ENCODE measurements around the gene ATP2B2.

ATP2B2 gene

DNA sequence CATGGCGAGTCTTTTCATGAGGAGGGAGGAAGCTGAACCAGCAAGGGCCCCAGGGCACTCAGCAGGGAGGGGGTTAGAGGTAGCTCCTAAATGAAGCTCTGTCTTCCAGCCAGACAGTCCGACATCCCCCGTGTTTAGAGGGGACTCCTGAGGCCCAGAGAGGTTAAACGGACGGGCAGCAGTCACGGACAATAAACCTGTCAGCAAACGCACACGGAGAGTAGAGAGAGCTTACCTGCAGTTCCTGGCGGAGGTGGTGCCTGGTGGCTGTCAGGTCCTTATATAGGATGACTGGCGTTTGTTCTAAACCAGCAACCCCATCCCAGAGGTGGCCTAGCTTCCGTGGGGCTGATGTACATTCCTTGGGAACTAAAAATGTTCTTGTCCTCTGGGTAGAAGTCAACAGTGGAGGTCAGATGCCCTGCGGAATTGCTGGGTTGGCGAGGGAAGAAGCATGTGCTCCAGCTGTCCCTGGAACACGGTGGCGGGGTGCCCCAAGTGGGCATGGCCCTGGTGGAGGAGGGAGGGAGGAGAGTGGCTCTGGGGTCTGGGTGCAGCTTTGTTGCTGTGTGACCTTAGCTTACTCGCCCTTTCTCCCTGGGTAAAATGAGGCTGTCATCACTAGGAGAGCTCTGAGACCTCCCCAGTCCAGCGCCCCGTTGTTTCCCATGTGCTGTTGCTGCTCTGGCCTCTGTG, 214.8 kb downstream of the ATP2B2 start:
- no peak for DNase-seq

GRCh38 chr3:10289787-10290355, 215.5 kb downstream of the ATP2B2 start:
- no peak for DNase-seq

DNA sequence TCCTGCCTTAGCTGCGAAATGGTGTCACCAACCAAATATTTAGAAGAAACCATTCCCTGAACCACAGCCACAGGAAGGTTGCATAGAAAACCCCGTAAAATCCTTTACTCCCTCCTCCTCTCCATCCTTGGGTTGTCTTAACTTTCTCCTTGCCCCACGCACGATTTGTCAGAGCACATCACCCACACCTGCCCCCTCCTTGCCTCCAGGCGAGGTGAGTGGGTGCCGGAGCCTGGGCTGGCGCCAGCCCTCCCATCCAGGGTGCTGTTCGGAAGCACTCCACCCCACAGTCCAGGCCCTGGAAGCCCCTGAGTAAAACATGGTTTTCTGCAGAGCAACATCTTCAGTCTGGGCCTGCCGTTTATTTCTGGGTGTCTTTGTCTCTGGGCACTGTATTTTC, 216.3 kb downstream of the ATP2B2 start:
- DNase-seq, result no peak

- DNase-seq, result no peak
Observed at GRCh38 chr3:10288575-10288960, 216.8 kb downstream of the ATP2B2 start.

- no peak for DNase-seq
Observed at GRCh38 chr3:10287936-10288574, 217.3 kb downstream of the ATP2B2 start.

GRCh38 chr3:10286596-10287295, 218.6 kb downstream of the ATP2B2 start:
- DNase-seq, result peak; percentile 48

DNA sequence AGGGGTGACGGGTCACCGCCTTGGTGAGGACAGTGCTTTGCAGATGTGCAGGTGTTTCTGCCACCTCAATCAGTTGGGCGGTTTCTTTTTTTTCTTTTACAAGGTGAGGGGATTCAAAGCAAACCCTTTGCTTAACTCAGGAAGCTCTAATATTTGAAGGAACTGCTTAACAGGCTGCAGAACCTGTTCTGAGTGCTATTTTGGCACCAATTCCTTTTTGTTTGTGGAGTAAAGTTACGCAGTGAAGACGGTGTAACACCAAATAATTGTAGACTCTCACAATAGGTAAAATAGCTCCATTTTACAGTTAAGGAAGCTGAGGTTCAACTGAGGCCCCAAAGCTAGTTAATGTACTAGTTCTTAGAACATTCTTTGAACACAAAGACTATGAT, 219.3 kb downstream of the ATP2B2 start:
- no peak for DNase-seq

GRCh38 chr3:10285272-10286132, 219.9 kb downstream of the ATP2B2 start:
- no peak for DNase-seq

- no peak for DNase-seq
Observed at GRCh38 chr3:10284496-10284895, 220.9 kb downstream of the ATP2B2 start.

GRCh38 chr3:10283638-10284037, 221.7 kb downstream of the ATP2B2 start:
- no peak for DNase-seq

- no peak for DNase-seq
Observed at GRCh38 chr3:10281951-10282350, 223.4 kb downstream of the ATP2B2 start.

DNA sequence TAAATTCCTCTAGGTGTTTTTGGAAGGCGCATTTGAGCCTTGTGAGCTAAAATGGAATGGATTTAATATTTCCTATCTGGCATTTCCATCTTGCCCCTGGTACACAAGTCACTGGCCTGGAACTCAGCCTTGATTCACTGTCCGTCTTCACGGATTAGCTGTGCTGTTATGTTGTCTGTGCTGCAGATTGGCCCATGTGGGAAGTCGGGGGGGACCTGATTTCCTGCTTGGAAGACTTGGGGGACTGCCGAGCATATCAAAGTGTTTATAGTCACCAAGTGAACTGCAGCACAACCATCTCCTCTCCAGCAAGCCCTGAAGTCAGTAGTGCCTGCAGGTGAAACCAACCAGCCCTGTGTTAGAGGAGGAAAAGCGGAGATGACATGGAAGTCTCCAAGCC, 224.8 kb downstream of the ATP2B2 start:
- DNase-seq, result no peak

GRCh38 chr3:10280177-10280529, 225.2 kb downstream of the ATP2B2 start:
- no peak for DNase-seq

DNA sequence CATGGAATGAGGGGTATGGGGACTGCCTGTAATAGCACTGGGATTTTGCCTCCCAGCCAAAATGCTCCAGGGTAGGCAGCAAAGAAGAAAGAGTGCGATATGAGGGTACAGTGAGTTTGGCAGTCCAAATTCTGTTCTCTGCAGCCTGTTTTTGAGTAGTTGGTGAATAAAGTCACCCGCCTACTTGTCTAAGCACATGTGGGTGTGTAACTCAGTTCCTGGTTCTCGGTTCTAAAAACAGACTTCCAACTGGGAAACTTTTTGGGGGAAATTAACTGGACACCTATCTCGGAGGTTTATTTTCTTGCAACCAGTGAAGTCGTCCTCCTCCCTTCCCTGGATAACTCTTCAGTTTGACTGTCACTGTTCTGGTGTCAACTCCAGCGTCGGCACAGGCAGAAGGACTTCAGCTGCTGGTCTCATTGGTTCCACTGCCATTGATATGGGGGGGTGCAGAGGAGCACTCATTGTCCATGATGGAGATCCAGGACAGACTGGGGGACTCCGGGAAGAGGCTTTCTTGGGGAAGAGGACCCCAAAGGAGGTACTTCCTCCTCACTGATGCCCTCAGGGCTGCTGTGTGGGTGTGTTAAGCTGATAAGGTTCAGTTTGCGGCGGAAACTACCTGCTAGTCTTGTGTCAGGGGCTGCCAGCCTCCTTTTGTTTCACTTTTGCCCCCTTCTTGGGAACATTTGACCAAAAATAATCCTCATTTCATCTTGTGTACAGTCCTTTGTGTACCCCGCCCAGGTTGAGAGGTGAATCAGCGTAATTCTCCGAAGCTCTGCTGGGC, 225.8 kb downstream of the ATP2B2 start:
- no peak for DNase-seq

- DNase-seq, result no peak
Observed at GRCh38 chr3:10278501-10278900, 226.9 kb downstream of the ATP2B2 start.

DNA sequence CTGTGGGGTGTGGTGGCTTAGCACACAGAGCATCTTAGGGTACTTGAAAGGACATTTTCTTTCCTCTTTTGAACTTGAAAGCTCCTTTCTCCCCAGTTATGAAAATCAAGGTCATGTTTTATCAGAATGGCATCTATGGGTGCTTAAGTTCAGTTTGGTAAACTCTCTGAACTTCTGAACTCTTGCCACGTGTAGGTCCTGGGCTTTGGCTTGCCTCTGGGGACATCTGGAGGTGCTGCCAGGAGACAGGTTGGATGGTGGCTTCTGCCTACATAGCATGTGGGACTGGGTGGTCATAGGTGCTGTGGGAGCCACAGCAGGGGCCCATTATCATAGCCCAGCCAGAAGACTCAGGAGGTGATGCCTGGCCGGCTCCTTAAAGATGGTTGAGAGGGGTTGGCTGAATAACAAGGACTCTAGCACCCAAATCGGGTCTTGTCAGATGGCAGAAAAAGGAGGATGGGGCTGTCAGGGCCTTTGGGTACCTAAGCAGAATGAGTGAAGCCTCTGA, 228.2 kb downstream of the ATP2B2 start:
- DNase-seq, result no peak

DNA sequence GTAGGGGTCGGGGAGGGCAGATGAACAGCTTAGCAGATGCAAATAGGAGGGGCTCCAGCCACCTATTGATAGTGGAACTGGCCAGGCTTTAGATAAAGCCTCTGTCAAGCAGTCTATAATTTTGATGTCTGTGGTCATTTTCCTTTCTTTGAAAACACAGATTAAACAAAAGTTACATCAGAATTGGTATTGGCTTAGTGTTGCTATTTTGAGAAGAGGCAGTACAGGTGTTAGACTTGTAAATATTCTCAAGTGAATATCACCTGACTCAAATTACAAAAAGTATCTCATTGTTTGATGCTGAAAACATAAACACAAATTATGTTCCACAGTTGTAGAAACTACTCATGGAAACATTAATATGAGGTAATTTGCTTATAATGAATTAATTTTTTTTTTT, 230.8 kb downstream of the ATP2B2 start:
- no peak for DNase-seq

Data from femur (tissue), 1 donor.